ENCODE data around the gene GTF2E1. TPM values are rescaled to one million over a fixed set of nuclear protein-coding genes. Genes with fewer than 3 reads are reported as not detected.

Gene GTF2E1
- total and polyA plus RNA-seq, 9 of the 15 experiments (the other 6 are each of a cell fraction or from before 2014, with no cell fraction given), result 12.9 to 23.5 (median 15.4) TPM

- TF ChIP-seq DEAF1 (CRISPR knock-in tag; IDR thresholded peaks at IDR 0.05), result peak; percentile 80
- no peak for TF ChIP-seq ZNF407 (IDR thresholded peaks at IDR 0.05; ENCODE audit: low read depth)
- no peak for TF ChIP-seq JUN (IDR thresholded peaks at IDR 0.05; ENCODE audit: borderline replicate concordance, low read depth, low read length)
- TF ChIP-seq JUN (CRISPR knock-in tag; IDR thresholded peaks at IDR 0.05; ENCODE audit: borderline replicate concordance), result no peak
- peak in 1 of 3 experiments; percentile 68 for TF ChIP-seq YY1 (IDR thresholded peaks at IDR 0.05; ENCODE audit: borderline replicate concordance in 1 of 3, control insufficient read depth in 1 of 3, extremely low read depth in 1 of 3, insufficient read depth in 3 of 3, insufficient read length in 1 of 3, insufficient replicate concordance in 2 of 3, low read depth in 1 of 3, low read length in 2 of 3)
Measured at GRCh38 chr3:120795017-120795648, 52.6 kb downstream of the GTF2E1 start (continued).
